K562 (cell line): ENCODE data around the gene MATR3. TPM values are rescaled to one million over a fixed set of nuclear protein-coding genes. Genes with fewer than 3 reads are reported as not detected.

Experiments used
- ARNT ChIP-seq, 2 experiments: fragments of 450-650 bp; IDR thresholded peaks; 2 replicates each; pipeline ENCODE4 v1.6.1; 2016; ENCODE audit warnings: mild to moderate bottlenecking in 1 of 2
- CREBBP ChIP-seq: IDR thresholded peaks from one replicate; pipeline ENCODE4 v1.6.1; 2012; ENCODE audit warnings: low read depth, mild to moderate bottlenecking, control low read depth, inconsistent platforms, low read length
- EP400 ChIP-seq: fragments of 450-650 bp; IDR thresholded peaks from 2 replicates; pipeline ENCODE4 v1.6.1; 2017; ENCODE audit warnings: antibody characterized with exemption, mild to moderate bottlenecking, moderate library complexity
- HNRNPH1 ChIP-seq: fragments of 200-400 bp; formaldehyde crosslinking; optimal IDR thresholded peaks from 2 replicates; pipeline ENCODE3; 2017; ENCODE audit warnings: low read depth, mild to moderate bottlenecking, low read length, moderate library complexity
- KLF10 ChIP-seq: fragments of 250-450 bp; sonication (Bioruptor Pico); IDR thresholded peaks from 2 replicates; pipeline ENCODE4 v1.6.1; 2021; ENCODE audit warnings: matching md5 sums
- MAFG ChIP-seq: fragments of 450-650 bp; conservative IDR thresholded peaks from 2 replicates; pipeline ENCODE4 v1.6.1; 2016; ENCODE audit warnings: missing genetic modification characterization, missing compliant biosample characterization
- OTX1 ChIP-seq: fragments of 450-650 bp; formaldehyde crosslinking; IDR thresholded peaks from 2 replicates; pipeline ENCODE4 v1.4.0; 2022; ENCODE audit warnings: mild to moderate bottlenecking
- RAD21 ChIP-seq, 2 experiments: fragments of 250-450 bp in 1 of 2; fragments of 450-650 bp in 1 of 2; sonication (Bioruptor Pico) in 1 of 2; formaldehyde crosslinking in 1 of 2; IDR thresholded peaks in 1 of 2; conservative IDR thresholded peaks in 1 of 2; 2 replicates each; pipeline versions ENCODE4 v1.4.0 to v1.8.0; 2020 to 2022; ENCODE audit warnings: mild to moderate bottlenecking in 2 of 2, moderate library complexity in 1 of 2
- ZNF143 ChIP-seq: sonication (generic); formaldehyde crosslinking; IDR thresholded peaks from 2 replicates; pipeline ENCODE4 v1.9.0; 2022; ENCODE audit warnings: mild to moderate bottlenecking, missing genetic modification reagents
- ZNF3 ChIP-seq: fragments of 250-450 bp; sonication (Bioruptor Pico); IDR thresholded peaks from 2 replicates; pipeline ENCODE4 v1.5.0; 2021; ENCODE audit warnings: mild to moderate bottlenecking, moderate library complexity
- polyA plus RNA-seq, 8 experiments: library from polyadenylated mRNA; depleted of rRNA in 4 of 8; stranded (reverse) in 5 of 8; unstranded in 3 of 8; fragments of >200 nt; fragmentation: Nextera tagmentation in 2 of 8; fragmentation: Illumina TruSeq in 1 of 8; extraction: Ambion mirVana in 2 of 8; extraction: Trizol in 1 of 8; gene quantifications; 2 replicates each; pipeline versions ENCODE4 v1.2.1 to v1.2.3, GENCODE V29; 2011 to 2014; ENCODE audit warnings: inconsistent platforms in 1 of 8, missing spikeins in 1 of 8
- total RNA-seq, 7 experiments: library from RNA; depleted of rRNA in 6 of 7; stranded (reverse); fragments of >200 nt in 6 of 7; fragmentation: Illumina TruSeq in 2 of 7; extraction: Trizol in 2 of 7; gene quantifications; 2 replicates each; pipeline versions ENCODE4 v1.2.1 to v1.2.3, GENCODE V29; 2011 to 2021; ENCODE audit warnings: low replicate concordance in 1 of 7
- TF ChIP-seq, protein P1 (sequence below): IDR thresholded peaks from 2 replicates; pipeline ENCODE4 v1.6.1; 2012; ENCODE audit warnings: low read depth, low read length, improper control_type of control experiment, borderline replicate concordance
- TF ChIP-seq, protein P2 (sequence below): fragments of 450-650 bp; formaldehyde crosslinking; IDR thresholded peaks from 2 replicates; pipeline ENCODE4 v1.4.0; 2020; ENCODE audit warnings: mild to moderate bottlenecking, mixed read lengths
- TF ChIP-seq, protein P3 (sequence below): sonication (generic); formaldehyde crosslinking; IDR thresholded peaks from 2 replicates; pipeline ENCODE4 v1.8.0; 2023; ENCODE audit warnings: mild to moderate bottlenecking, missing genetic modification reagents
- TF ChIP-seq, protein P4 (sequence below), 2 experiments: fragments of 450-650 bp; formaldehyde crosslinking in 1 of 2; IDR thresholded peaks; 2 replicates each; pipeline versions ENCODE4 v1.4.0 to v1.6.1; 2014 to 2020; ENCODE audit warnings: mild to moderate bottlenecking in 2 of 2, borderline replicate concordance in 1 of 2, low read depth in 1 of 2

Gene MATR3
- total and polyA plus RNA-seq, 9 of the 15 experiments (the other 6 are each of a cell fraction or from before 2014, with no cell fraction given), result 150 to 425 (median 263) TPM

DNA sequence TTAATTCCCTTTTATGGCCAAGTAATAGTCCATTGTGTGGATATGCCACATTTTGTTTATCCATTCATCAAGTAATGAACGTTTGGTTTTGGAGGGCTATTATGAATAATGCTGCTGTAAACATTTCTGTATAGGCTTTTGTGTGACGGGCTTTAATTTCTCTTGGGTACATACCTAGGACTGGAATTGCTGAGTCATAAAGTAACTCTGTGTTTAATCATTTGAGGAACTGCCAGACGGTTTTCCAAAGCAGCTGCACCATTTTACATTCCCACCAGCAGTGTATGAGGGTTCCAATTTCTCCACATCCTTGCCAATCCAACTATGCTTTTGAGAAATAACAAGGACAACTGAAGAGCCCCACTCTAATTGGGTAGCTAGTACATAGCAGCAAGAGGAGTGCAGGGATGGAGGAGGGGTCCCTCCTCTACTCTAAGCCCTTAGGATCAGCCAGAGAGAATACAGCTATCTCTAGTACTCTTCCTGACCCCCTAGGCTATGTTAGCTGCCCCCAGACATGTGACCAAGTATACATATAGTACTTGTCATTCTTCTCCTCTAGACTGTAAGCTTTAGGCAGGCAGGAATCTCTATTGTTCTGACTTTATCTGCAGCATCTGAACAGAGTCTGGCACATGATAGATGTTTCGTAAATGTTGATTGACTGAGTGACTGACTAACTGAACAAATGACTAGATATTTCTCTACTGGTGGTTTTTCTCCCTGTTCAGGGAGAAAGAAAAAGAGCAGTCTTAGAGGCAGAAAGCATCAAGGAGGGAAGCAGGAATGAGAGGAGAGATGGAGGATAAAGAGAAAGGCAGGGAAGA, 22.1 kb upstream of the MATR3 start (continued):
- TF ChIP-seq, protein P1, sequence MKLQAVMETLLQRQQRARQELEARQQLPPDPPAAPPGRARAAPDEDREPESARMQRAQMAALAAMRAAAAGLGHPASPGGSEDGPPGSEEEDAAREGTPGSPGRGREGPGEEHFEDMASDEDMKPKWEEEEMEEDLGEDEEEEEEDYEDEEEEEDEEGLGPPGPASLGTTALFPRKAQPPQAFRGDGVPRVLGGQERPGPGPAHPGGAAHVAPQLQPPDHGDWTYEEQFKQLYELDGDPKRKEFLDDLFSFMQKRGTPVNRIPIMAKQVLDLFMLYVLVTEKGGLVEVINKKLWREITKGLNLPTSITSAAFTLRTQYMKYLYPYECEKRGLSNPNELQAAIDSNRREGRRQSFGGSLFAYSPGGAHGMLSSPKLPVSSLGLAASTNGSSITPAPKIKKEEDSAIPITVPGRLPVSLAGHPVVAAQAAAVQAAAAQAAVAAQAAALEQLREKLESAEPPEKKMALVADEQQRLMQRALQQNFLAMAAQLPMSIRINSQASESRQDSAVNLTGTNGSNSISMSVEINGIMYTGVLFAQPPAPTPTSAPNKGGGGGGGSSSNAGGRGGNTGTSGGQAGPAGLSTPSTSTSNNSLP, result no peak
- TF ChIP-seq, protein P2, sequence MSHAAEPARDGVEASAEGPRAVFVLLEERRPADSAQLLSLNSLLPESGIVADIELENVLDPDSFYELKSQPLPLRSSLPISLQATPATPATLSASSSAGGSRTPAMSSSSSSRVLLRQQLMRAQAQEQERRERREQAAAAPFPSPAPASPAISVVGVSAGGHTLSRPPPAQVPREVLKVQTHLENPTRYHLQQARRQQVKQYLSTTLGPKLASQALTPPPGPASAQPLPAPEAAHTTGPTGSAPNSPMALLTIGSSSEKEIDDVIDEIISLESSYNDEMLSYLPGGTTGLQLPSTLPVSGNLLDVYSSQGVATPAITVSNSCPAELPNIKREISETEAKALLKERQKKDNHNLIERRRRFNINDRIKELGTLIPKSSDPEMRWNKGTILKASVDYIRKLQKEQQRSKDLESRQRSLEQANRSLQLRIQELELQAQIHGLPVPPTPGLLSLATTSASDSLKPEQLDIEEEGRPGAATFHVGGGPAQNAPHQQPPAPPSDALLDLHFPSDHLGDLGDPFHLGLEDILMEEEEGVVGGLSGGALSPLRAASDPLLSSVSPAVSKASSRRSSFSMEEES (CRISPR knock-in tag), result no peak
- no peak for TF ChIP-seq KLF10
- TF ChIP-seq RAD21 (CRISPR knock-in tag; conservative IDR thresholded peaks at IDR 0.05 in 1 of 2, IDR thresholded peaks at IDR 0.05 in 1 of 2), result no peak
- TF ChIP-seq CREBBP, result no peak
- TF ChIP-seq, protein P3, sequence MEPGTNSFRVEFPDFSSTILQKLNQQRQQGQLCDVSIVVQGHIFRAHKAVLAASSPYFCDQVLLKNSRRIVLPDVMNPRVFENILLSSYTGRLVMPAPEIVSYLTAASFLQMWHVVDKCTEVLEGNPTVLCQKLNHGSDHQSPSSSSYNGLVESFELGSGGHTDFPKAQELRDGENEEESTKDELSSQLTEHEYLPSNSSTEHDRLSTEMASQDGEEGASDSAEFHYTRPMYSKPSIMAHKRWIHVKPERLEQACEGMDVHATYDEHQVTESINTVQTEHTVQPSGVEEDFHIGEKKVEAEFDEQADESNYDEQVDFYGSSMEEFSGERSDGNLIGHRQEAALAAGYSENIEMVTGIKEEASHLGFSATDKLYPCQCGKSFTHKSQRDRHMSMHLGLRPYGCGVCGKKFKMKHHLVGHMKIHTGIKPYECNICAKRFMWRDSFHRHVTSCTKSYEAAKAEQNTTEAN (CRISPR knock-in tag), result no peak
- TF ChIP-seq HNRNPH1, result no peak
- no peak for TF ChIP-seq ZNF143 (CRISPR knock-in tag)
- TF ChIP-seq, protein P4, sequence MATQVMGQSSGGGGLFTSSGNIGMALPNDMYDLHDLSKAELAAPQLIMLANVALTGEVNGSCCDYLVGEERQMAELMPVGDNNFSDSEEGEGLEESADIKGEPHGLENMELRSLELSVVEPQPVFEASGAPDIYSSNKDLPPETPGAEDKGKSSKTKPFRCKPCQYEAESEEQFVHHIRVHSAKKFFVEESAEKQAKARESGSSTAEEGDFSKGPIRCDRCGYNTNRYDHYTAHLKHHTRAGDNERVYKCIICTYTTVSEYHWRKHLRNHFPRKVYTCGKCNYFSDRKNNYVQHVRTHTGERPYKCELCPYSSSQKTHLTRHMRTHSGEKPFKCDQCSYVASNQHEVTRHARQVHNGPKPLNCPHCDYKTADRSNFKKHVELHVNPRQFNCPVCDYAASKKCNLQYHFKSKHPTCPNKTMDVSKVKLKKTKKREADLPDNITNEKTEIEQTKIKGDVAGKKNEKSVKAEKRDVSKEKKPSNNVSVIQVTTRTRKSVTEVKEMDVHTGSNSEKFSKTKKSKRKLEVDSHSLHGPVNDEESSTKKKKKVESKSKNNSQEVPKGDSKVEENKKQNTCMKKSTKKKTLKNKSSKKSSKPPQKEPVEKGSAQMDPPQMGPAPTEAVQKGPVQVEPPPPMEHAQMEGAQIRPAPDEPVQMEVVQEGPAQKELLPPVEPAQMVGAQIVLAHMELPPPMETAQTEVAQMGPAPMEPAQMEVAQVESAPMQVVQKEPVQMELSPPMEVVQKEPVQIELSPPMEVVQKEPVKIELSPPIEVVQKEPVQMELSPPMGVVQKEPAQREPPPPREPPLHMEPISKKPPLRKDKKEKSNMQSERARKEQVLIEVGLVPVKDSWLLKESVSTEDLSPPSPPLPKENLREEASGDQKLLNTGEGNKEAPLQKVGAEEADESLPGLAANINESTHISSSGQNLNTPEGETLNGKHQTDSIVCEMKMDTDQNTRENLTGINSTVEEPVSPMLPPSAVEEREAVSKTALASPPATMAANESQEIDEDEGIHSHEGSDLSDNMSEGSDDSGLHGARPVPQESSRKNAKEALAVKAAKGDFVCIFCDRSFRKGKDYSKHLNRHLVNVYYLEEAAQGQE (IDR thresholded peaks at IDR 0.05; ENCODE audit: borderline replicate concordance), result no peak
- TF ChIP-seq, protein P4 (CRISPR knock-in tag; IDR thresholded peaks at IDR 0.05; ENCODE audit: low read depth), result no peak
- peak; percentile 97 for TF ChIP-seq MAFG (tag)
- no peak; the same call in none of the 2 replicates for TF ChIP-seq EP400
- peak; percentile 83 for TF ChIP-seq ZNF3 (CRISPR knock-in tag)
- no peak for TF ChIP-seq ARNT (IDR thresholded peaks at IDR 0.05)
- no peak for TF ChIP-seq OTX1
